Immature natural killer cell (primary cell): ENCODE measurements around the gene ANKDD1A. TPM values are rescaled to one million over a fixed set of nuclear protein-coding genes. Genes with fewer than 3 reads are reported as not detected.

Experiments used
- DNase-seq, 3 donors: peaks; one replicate each; pipeline ENCODE4 v3.0.0; 2022; ENCODE audit warnings: mixed read lengths in 1 of 3
- H3K27ac Mint-ChIP-seq, 6 donors: one replicate each; pipeline ENCODE4 v1.8.0; 2020; ENCODE audit warnings: mixed read lengths in 6 of 6, mild to moderate bottlenecking in 5 of 6, inconsistent platforms in 4 of 6, moderate library complexity in 3 of 6
- H3K27me3 Mint-ChIP-seq, 3 donors: one replicate each; pipeline ENCODE4 v1.8.0; 2020 to 2021; ENCODE audit warnings: low read depth in 3 of 3, mild to moderate bottlenecking in 3 of 3, mixed read lengths in 3 of 3, moderate library complexity in 3 of 3, inconsistent platforms in 1 of 3
- H3K36me3 Mint-ChIP-seq, 3 donors: one replicate each; pipeline ENCODE4 v1.8.0; 2020; ENCODE audit warnings: mixed read lengths in 3 of 3, inconsistent platforms in 2 of 3, mild to moderate bottlenecking in 2 of 3
- H3K4me1 Mint-ChIP-seq, 2 donors: one replicate each; pipeline ENCODE4 v1.8.0; 2020; ENCODE audit warnings: inconsistent platforms in 2 of 2, mild to moderate bottlenecking in 2 of 2, mixed read lengths in 2 of 2, moderate library complexity in 1 of 2
- H3K4me3 Mint-ChIP-seq, 5 donors: one replicate each; pipeline ENCODE4 v1.8.0; 2020; ENCODE audit warnings: mild to moderate bottlenecking in 5 of 5, mixed read lengths in 5 of 5, inconsistent platforms in 3 of 5, moderate library complexity in 3 of 5
- H3K9me3 Mint-ChIP-seq, 6 donors: one replicate each; pipeline ENCODE4 v1.8.0; 2020; ENCODE audit warnings: mild to moderate bottlenecking in 6 of 6, mixed read lengths in 6 of 6, inconsistent platforms in 4 of 6, moderate library complexity in 3 of 6
- polyA plus RNA-seq, 3 donors: library from polyadenylated mRNA; unstranded; fragments of 300-500 nt; fragmentation: Illumina TruSeq; gene quantifications; one replicate each; pipeline ENCODE4 v1.2.3, GENCODE V29; 2021

Gene ANKDD1A
- polyA plus RNA-seq, 3 donors from 2014 or later = 1.5 to 3.1 (median 2.3) TPM

DNA sequence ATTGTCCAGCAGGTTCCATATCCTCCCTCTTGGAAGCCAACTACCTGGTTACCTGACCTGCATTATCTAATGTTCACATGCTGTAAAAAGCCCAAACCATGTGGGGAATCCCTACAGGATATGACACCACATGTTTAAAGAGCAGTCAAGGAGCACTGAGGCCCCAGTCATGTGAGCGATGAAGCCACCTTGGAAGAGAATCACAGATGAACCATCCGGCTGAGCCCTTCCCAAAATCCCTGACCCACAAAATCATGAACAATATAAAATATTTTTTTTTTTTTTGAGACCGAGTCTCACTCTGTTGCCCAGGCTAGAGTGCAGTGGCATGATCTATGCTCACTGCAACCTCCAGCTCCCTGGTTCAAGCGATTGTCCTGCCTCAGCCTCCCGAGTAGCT is 10.6 kb upstream of the ANKDD1A start:
- peaks cover 2 to 9% (median 6%) of the 10 kb centered on the region in 3 donors for H3K27me3 Mint-ChIP-seq
- peaks cover 0 to 3% (median 0%) of the 10 kb centered on the region in 6 donors for H3K9me3 Mint-ChIP-seq
- peaks cover 57 to 66% of the 10 kb centered on the region in 2 donors for H3K4me1 Mint-ChIP-seq
- peaks cover 0 to 9% (median 4%) of the 10 kb centered on the region in 3 donors for H3K36me3 Mint-ChIP-seq
- DNase-seq = no peak
- no peak overlapping the region for H3K4me3 Mint-ChIP-seq
- no peak overlapping the region for H3K27ac Mint-ChIP-seq

DNA sequence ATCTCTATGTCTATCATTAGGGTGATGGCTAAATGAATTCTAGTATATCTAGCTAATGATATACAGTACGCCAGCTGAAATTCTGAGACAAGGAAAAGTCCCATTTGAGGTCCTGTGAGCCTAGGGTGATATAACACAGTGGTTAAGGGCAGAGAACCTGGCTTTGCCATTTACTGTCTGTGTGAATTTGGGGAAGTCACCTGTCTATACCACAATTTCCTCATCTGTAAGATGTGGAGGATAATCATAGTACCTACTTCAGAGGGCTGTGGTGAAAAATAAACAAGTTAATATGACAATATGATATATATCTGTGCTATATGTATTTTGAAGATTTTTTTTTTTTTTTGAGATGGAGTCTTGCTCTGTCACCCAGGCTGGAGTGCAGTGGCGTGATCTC is 9.8 kb upstream of the ANKDD1A start:
- Mint-ChIP-seq H3K27ac (peak overlapping the region in 4 of 6 donors; percentile 35 to 64 (median 49)), H3K9me3 (peaks cover 0 to 3% (median 0%) of the 10 kb centered on the region in 6 donors), H3K4me1 (peaks cover 50 to 58% of the 10 kb centered on the region in 2 donors), H3K27me3 (peaks cover 2 to 9% (median 6%) of the 10 kb centered on the region in 3 donors), H3K4me3 (peak overlapping the region in 3 of 5 donors; percentile 13 to 53 (median 30)), H3K36me3 (peaks cover 0 to 9% (median 4%) of the 10 kb centered on the region in 3 donors)
- peak; percentile 45 to 62 (median 60) for DNase-seq

DNA sequence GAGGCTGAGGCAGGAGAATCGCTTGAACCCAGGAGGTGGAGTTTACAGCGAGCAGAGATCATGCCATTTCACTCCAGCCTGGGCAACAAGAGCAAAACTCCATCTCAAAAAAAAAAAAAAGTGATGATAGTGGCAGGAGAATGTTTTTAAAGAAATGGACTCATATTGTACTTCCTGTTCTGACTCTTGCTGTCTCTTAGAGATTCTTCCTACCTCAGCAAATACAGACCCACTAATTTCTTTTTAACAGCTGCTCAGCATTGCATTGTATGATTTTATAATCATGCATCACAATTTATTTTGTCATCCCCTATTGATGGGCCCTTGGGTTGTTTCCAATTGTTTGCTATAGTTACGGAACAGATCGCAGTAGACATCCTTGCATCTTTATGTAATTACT is 8.8 kb upstream of the ANKDD1A start:
- Mint-ChIP-seq H3K9me3 (peaks cover 0 to 3% (median 0%) of the 10 kb centered on the region in 6 donors), H3K4me1 (peaks cover 43 to 52% of the 10 kb centered on the region in 2 donors), H3K4me3 (peak overlapping the region in 1 of 5 donors; percentile 3), H3K27ac (peak overlapping the region in 1 of 6 donors; percentile 14), H3K36me3 (peaks cover 0 to 9% (median 4%) of the 10 kb centered on the region in 3 donors), H3K27me3 (peaks cover 2 to 9% (median 6%) of the 10 kb centered on the region in 3 donors)
- no peak for DNase-seq

- peaks cover 0 to 3% (median 0%) of the 10 kb centered on the region in 6 donors for H3K9me3 Mint-ChIP-seq
- H3K36me3 Mint-ChIP-seq = peaks cover 0 to 9% (median 4%) of the 10 kb centered on the region in 3 donors
- no peak for DNase-seq
- peak overlapping the region in 1 of 5 donors; percentile 3 for H3K4me3 Mint-ChIP-seq
- peak overlapping the region in 2 of 6 donors; percentile 45 to 70 for H3K27ac Mint-ChIP-seq
- peaks cover 40 to 47% of the 10 kb centered on the region in 2 donors for H3K4me1 Mint-ChIP-seq
- peaks cover 2 to 11% (median 8%) of the 10 kb centered on the region in 3 donors for H3K27me3 Mint-ChIP-seq
Observed at GRCh38 chr15:64903326-64903950, 8.3 kb upstream of the ANKDD1A start.

GRCh38 chr15:64904189-64904588 is 7.5 kb upstream of the ANKDD1A start:
- H3K4me3 Mint-ChIP-seq = peak overlapping the region in 3 of 5 donors; percentile 2 to 8 (median 2)
- peaks cover 0 to 9% (median 3%) of the 10 kb centered on the region in 3 donors for H3K36me3 Mint-ChIP-seq
- peaks cover 0 to 3% (median 0%) of the 10 kb centered on the region in 6 donors for H3K9me3 Mint-ChIP-seq
- peaks cover 2 to 11% (median 8%) of the 10 kb centered on the region in 3 donors for H3K27me3 Mint-ChIP-seq
- H3K27ac Mint-ChIP-seq = peak overlapping the region in 3 of 6 donors; percentile 7 to 20 (median 17)
- H3K4me1 Mint-ChIP-seq = peaks cover 40 to 47% of the 10 kb centered on the region in 2 donors
- DNase-seq = no peak

DNA sequence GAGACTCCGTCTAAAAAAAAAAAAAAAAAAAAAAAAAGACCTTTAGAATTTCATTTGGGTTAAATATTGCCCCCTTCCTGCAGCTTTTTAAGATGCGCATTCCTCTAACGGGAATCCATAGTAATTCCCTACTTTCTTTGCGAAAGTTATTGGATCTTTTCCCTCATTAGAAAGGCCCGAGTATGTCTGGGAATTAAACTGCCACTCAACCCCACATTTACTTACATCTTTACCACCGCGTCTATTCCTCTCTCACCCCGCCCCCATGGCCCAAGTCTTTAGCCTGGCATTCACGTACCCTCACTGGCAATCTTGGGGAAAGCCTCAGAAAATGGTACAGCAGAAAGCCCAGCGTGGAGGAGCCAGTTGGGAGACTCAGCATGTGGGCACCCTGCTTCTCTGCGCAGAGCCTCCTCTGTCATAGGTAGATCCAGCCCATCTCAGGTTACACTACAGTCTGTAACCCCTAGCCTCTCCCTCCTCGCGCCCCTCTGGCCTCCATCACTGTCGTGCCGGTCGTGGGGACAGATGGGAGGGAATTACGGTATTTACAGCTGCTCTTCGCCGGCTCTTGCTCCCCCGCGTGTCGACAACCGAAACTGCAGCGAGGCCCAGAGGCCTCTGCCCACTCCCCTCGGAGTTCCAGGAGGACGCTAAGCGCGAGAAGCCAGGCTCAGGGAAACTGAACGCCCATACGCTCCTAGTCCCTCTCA is 6.4 kb upstream of the ANKDD1A start:
- peaks cover 2 to 11% (median 8%) of the 10 kb centered on the region in 3 donors for H3K27me3 Mint-ChIP-seq
- peaks cover 40 to 47% of the 10 kb centered on the region in 2 donors for H3K4me1 Mint-ChIP-seq
- H3K36me3 Mint-ChIP-seq = peaks cover 0 to 9% (median 0%) of the 10 kb centered on the region in 3 donors
- DNase-seq = peak; percentile 72 to 78 (median 77)
- H3K27ac Mint-ChIP-seq = peak overlapping the region; percentile 14 to 81 (median 50)
- H3K9me3 Mint-ChIP-seq = peaks cover 0 to 3% (median 0%) of the 10 kb centered on the region in 6 donors
- peak overlapping the region; percentile 67 to 83 (median 78) for H3K4me3 Mint-ChIP-seq

GRCh38 chr15:64905941-64906340 is 5.8 kb upstream of the ANKDD1A start:
- H3K4me3 Mint-ChIP-seq = peak overlapping the region in 1 of 5 donors; percentile 82
- H3K27ac Mint-ChIP-seq = peak overlapping the region in 1 of 6 donors; percentile 37
- peaks cover 4 to 11% (median 7%) of the 10 kb centered on the region in 3 donors for H3K27me3 Mint-ChIP-seq
- peaks cover 38 to 45% of the 10 kb centered on the region in 2 donors for H3K4me1 Mint-ChIP-seq
- H3K9me3 Mint-ChIP-seq = peaks cover 0 to 2% (median 0%) of the 10 kb centered on the region in 6 donors
- no peak for DNase-seq
- H3K36me3 Mint-ChIP-seq = peaks cover 0 to 8% (median 0%) of the 10 kb centered on the region in 3 donors

- Mint-ChIP-seq H3K4me3 (no peak overlapping the region), H3K36me3 (peaks cover 0 to 5% (median 0%) of the 10 kb centered on the region in 3 donors), H3K9me3 (no peaks in the 10 kb centered on the region), H3K27ac (no peak overlapping the region), H3K27me3 (peaks cover 4 to 11% (median 5%) of the 10 kb centered on the region in 3 donors), H3K4me1 (peaks cover 40 to 48% of the 10 kb centered on the region in 2 donors)
- no peak for DNase-seq
Observed at GRCh38 chr15:64906402-64906801, 5.3 kb upstream of the ANKDD1A start.

- H3K36me3 Mint-ChIP-seq = peaks cover 0 to 5% (median 0%) of the 10 kb centered on the region in 3 donors
- peaks cover 2 to 11% (median 4%) of the 10 kb centered on the region in 3 donors for H3K27me3 Mint-ChIP-seq
- H3K9me3 Mint-ChIP-seq = no peaks in the 10 kb centered on the region
- H3K27ac Mint-ChIP-seq = no peak overlapping the region
- H3K4me1 Mint-ChIP-seq = peaks cover 34% of the 10 kb centered on the region in 2 donors
- no peak for DNase-seq
- no peak overlapping the region for H3K4me3 Mint-ChIP-seq
Observed at GRCh38 chr15:64907991-64908390, 3.7 kb upstream of the ANKDD1A start.

DNA sequence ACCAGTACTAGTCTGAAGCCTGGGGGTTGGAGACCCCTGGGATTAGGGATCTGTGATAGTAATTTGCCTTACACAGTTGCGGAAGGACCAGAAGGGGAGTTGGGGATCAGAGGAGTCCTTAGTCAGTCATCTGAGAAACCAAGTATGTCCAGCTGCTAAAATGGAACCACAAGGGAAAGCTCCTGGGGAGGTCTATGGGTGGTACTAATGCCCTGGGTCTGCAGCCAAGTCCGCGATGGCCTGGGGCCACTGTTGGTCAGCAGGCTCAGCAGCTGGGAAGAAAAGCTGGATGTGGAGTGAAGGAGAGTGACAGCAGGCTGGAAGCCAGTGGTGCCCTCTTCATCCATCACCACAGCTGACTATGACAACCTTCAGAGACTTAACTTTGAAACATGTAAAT is 2.2 kb upstream of the ANKDD1A start:
- no peaks in the 10 kb centered on the region for H3K9me3 Mint-ChIP-seq
- no peak overlapping the region for H3K27ac Mint-ChIP-seq
- peaks cover 2 to 11% (median 2%) of the 10 kb centered on the region in 3 donors for H3K27me3 Mint-ChIP-seq
- no peak for DNase-seq
- H3K4me3 Mint-ChIP-seq = no peak overlapping the region
- peaks cover 0 to 5% (median under 1%) of the 10 kb centered on the region in 3 donors for H3K36me3 Mint-ChIP-seq
- H3K4me1 Mint-ChIP-seq = peaks cover 20 to 21% of the 10 kb centered on the region in 2 donors

DNA sequence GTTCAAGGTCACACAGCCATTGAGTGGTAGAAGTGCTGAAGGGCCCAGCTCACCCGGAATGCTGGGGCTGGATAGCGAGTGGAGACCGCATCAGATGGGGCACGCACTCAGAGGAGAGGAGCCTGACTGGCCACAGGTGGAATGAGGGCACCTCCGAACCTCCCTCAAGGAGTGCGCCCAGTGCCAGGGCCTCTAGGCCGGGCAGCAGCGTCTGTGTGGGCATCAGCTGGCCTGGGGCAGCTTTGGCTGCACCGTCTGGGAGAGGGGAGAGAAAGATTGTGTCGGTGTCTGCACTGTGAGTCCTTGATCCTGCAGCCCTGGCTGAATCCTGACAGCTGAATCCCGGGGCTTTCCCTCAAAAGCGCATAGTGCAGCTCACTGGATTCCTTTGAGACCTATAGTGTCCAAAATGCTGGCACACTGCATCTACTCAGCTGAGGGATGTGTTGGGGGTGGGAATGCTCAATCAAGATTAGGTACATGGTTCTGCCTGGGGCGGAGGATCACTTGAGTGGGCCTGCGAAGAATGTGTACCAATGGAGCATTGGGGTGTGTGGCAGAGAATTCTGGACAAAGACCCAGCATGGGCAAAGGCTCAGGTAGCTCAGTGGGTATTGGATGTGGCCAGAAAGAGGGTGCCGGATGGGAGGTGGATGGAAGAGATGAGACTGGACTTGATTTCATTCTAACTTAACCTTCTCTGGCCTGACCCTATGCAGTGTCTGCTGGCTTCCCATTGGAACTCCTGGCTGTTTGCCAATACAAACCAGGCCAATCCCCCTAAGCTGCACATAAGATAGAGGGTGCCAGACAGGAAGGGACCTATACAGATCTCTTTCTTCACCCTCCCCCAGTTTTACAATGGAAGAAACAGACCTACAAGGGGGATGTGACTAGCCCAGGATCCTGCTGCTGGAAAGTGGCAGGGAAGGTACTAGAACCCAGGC is 950 bp downstream of the ANKDD1A start:
- peaks cover 8 to 12% of the 10 kb centered on the region in 2 donors for H3K4me1 Mint-ChIP-seq
- no peaks in the 10 kb centered on the region for H3K9me3 Mint-ChIP-seq
- H3K36me3 Mint-ChIP-seq = peaks cover 0 to 3% (median 0%) of the 10 kb centered on the region in 3 donors
- H3K4me3 Mint-ChIP-seq = peak overlapping the region; percentile 33 to 64 (median 55)
- no peak overlapping the region for H3K27ac Mint-ChIP-seq
- peaks cover 2 to 5% (median 2%) of the 10 kb centered on the region in 3 donors for H3K27me3 Mint-ChIP-seq
- no peak for DNase-seq

- H3K36me3 Mint-ChIP-seq = peaks cover 0 to 3% (median 0%) of the 10 kb centered on the region in 3 donors
- H3K4me1 Mint-ChIP-seq = peaks cover 8 to 12% of the 10 kb centered on the region in 2 donors
- H3K4me3 Mint-ChIP-seq = no peak overlapping the region
- H3K9me3 Mint-ChIP-seq = no peaks in the 10 kb centered on the region
- peak overlapping the region in 1 of 6 donors; percentile 49 for H3K27ac Mint-ChIP-seq
- no peak for DNase-seq
- peaks cover 0 to 7% (median 2%) of the 10 kb centered on the region in 3 donors for H3K27me3 Mint-ChIP-seq
Observed at GRCh38 chr15:64915518-64916227, 4.0 kb downstream of the ANKDD1A start.
